22Rv1 (cell line): Measurements from ENCODE around the gene MRPL1.
A peak's percentile ranks its signal among the peaks of the same experiment; 100 is the strongest.

Source experiments
- ZFX ChIP-seq: fragments of 450-650 bp; IDR thresholded peaks from 2 replicates; pipeline ENCODE4 v1.6.1; 2017; ENCODE audit warnings: antibody characterized with exemption, borderline replicate concordance
- TF ChIP-seq, protein P1 (sequence below): fragments of 450-650 bp; IDR thresholded peaks from 2 replicates; pipeline ENCODE4 v1.5.1; 2017; ENCODE audit warnings: mild to moderate bottlenecking

GRCh38 chr4:77881460-77882295 lies 19.0 kb downstream of the MRPL1 start:
- TF ChIP-seq, protein P1, sequence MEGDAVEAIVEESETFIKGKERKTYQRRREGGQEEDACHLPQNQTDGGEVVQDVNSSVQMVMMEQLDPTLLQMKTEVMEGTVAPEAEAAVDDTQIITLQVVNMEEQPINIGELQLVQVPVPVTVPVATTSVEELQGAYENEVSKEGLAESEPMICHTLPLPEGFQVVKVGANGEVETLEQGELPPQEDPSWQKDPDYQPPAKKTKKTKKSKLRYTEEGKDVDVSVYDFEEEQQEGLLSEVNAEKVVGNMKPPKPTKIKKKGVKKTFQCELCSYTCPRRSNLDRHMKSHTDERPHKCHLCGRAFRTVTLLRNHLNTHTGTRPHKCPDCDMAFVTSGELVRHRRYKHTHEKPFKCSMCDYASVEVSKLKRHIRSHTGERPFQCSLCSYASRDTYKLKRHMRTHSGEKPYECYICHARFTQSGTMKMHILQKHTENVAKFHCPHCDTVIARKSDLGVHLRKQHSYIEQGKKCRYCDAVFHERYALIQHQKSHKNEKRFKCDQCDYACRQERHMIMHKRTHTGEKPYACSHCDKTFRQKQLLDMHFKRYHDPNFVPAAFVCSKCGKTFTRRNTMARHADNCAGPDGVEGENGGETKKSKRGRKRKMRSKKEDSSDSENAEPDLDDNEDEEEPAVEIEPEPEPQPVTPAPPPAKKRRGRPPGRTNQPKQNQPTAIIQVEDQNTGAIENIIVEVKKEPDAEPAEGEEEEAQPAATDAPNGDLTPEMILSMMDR: peak; percentile 38
- TF ChIP-seq ZFX: no peak
